IPS-NIHi11 (cell line): ENCODE data around the gene ASXL2.
A peak's percentile ranks its signal among the peaks of the same experiment; 100 is the strongest.
"Not testable (repeated sequence)": the region's sequence is repeated elsewhere in the genome, so short reads cannot be mapped to it uniquely, and the experiment has no call there.

Experiments
- DNase-seq: peaks from one replicate; pipeline ENCODE4 v3.0.0; 2012; ENCODE audit warnings: mixed read lengths, low spot score

The ASXL2 gene

GRCh38 chr2:25878361-25879132, at the start of gene ASXL2:
Gene ASXL2, minus strand, starts transcription at chr2:25878487. Its CDS starts 265 bp downstream, at chr2:25878222.
- peak; percentile 98 for DNase-seq

GRCh38 chr2:25926984-25927756, 48.9 kb upstream of the ASXL2 start:
- DNase-seq = no peak

- no peak for DNase-seq
These were observed 44.2 kb upstream of the ASXL2 start for GRCh38 chr2:25922501-25922900.

- peak; percentile 69 for DNase-seq
These were observed 42.6 kb upstream of the ASXL2 start for GRCh38 chr2:25920786-25921415.

- DNase-seq = no peak
These were observed 42.0 kb upstream of the ASXL2 start for GRCh38 chr2:25920336-25920735.

GRCh38 chr2:25917832-25918231, 39.5 kb upstream of the ASXL2 start:
- DNase-seq = no peak

- DNase-seq = not testable (repeated sequence)
These were observed 39.1 kb upstream of the ASXL2 start for GRCh38 chr2:25917411-25917810.

- DNase-seq = not testable (repeated sequence)
These were observed 37.9 kb upstream of the ASXL2 start for GRCh38 chr2:25915944-25916772.

GRCh38 chr2:25915411-25915810, 37.1 kb upstream of the ASXL2 start:
- not testable (repeated sequence) for DNase-seq

GRCh38 chr2:25913696-25913973, 35.3 kb upstream of the ASXL2 start:
- DNase-seq = not testable (repeated sequence)

- DNase-seq = peak; percentile 67
These were observed 34.8 kb upstream of the ASXL2 start for GRCh38 chr2:25912851-25913695.

GRCh38 chr2:25909574-25909973, 31.3 kb upstream of the ASXL2 start:
- not testable (repeated sequence) for DNase-seq

GRCh38 chr2:25905126-25905525, 26.8 kb upstream of the ASXL2 start:
- no peak for DNase-seq

- no peak for DNase-seq
These were observed 25.0 kb upstream of the ASXL2 start for GRCh38 chr2:25903216-25903776.

GRCh38 chr2:25899404-25899970, 21.2 kb upstream of the ASXL2 start:
- DNase-seq = no peak

GRCh38 chr2:25897506-25897905, 19.2 kb upstream of the ASXL2 start:
- no peak for DNase-seq

GRCh38 chr2:25896308-25896707, 18.0 kb upstream of the ASXL2 start:
- not testable (repeated sequence) for DNase-seq

- DNase-seq = peak; percentile 26
These were observed 17.3 kb upstream of the ASXL2 start for GRCh38 chr2:25895610-25896009.

- DNase-seq = no peak
These were observed 16.7 kb upstream of the ASXL2 start for GRCh38 chr2:25895018-25895417.

- no peak for DNase-seq
These were observed 16.0 kb upstream of the ASXL2 start for GRCh38 chr2:25894135-25894830.
